IMR-90 (cell line): Measurements from ENCODE around the gene SMTN. TPM values are rescaled to one million over a fixed set of nuclear protein-coding genes. Genes with fewer than 3 reads are reported as not detected.

Source experiments
- ATAC-seq: fragments of 200-7000 bp; cut with Tn5 transposase; 2 replicates; pipeline ENCODE4 v1.9.1; 2020; ENCODE audit warnings: low read depth, mild to moderate bottlenecking, moderate library complexity
- BruUV-seq: library from RNA; stranded (reverse); fragments of 400-500 nt; replicated peaks from 2 replicates; lab custom pipeline; 2021; lab: Mats Ljungman, UMichigan
- CTCF ChIA-PET: fragments of 300-600 bp; formaldehyde crosslinking; extraction: SDS; loops from one replicate; lab custom pipeline; 2021; ENCODE audit warnings: antibody characterized with exemption; lab: Yijun Ruan, JAX
- POLR2A ChIA-PET: fragments of 300-600 bp; sonication (Branson Sonifier 250); formaldehyde crosslinking; loops from one replicate; lab custom pipeline; 2022; ENCODE audit warnings: antibody characterized with exemption; ENCODE audit not compliant: unreplicated experiment; lab: Charles Lee
- DNase-seq: peaks from one replicate; pipeline ENCODE4 v3.0.0; 2013
- H2AFZ ChIP-seq: replicated peaks from 2 replicates; pipeline ENCODE3; 2013; ENCODE audit warnings: low read length, mild to moderate bottlenecking; ENCODE audit not compliant: poor library complexity
- H2AK5ac ChIP-seq: 2 replicates; pipeline ENCODE4 v1.6.1; 2013; ENCODE audit warnings: low read depth, low read length, inconsistent platforms
- H2AK9ac ChIP-seq: replicated peaks from 2 replicates; pipeline ENCODE3; 2013; ENCODE audit warnings: mild to moderate bottlenecking, low read depth, low read length, moderate library complexity; ENCODE audit not compliant: poor library complexity
- H2BK120ac ChIP-seq: 2 replicates; pipeline ENCODE4 v1.6.1; 2013; ENCODE audit warnings: low read depth, low read length, inconsistent platforms
- H2BK15ac ChIP-seq: 3 replicates; pipeline ENCODE4 v1.6.1; 2013; ENCODE audit warnings: low read depth, low read length, inconsistent platforms
- H2BK20ac ChIP-seq: 2 replicates; pipeline ENCODE4 v1.6.1; 2013; ENCODE audit warnings: low read depth, mild to moderate bottlenecking, inconsistent platforms, low read length, moderate library complexity
- H2BK5ac ChIP-seq: 2 replicates; pipeline ENCODE4 v1.6.1; 2013; ENCODE audit warnings: mild to moderate bottlenecking, low read depth, low read length, inconsistent platforms; ENCODE audit not compliant: poor library complexity, severe bottlenecking
- H3K14ac ChIP-seq: replicated peaks from 2 replicates; pipeline ENCODE4 v1.6.1; 2013; ENCODE audit warnings: low read depth, low read length, inconsistent platforms
- H3K18ac ChIP-seq: 2 replicates; pipeline ENCODE4 v1.6.1; 2013; ENCODE audit warnings: low read depth, low read length, control low read depth
- H3K23ac ChIP-seq: 2 replicates; pipeline ENCODE4 v1.6.1; 2013; ENCODE audit warnings: low read depth, low read length, inconsistent platforms
- H3K27ac ChIP-seq: 2 replicates; pipeline ENCODE4 v1.5.1; 2013; ENCODE audit warnings: mild to moderate bottlenecking, control low read depth, low read length; ENCODE audit not compliant: insufficient read depth
- H3K27me3 ChIP-seq: 2 replicates; pipeline ENCODE4 v1.6.1; 2013; ENCODE audit warnings: low read length; ENCODE audit not compliant: control insufficient read depth, insufficient read depth
- H3K36me3 ChIP-seq: 2 replicates; pipeline ENCODE4 v1.6.1; 2013; ENCODE audit warnings: low read length, mixed read lengths; ENCODE audit not compliant: control insufficient read depth, insufficient read depth
- H3K4ac ChIP-seq: 2 replicates; pipeline ENCODE4 v1.6.1; 2013; ENCODE audit warnings: low read depth, low read length, inconsistent platforms
- H3K4me1 ChIP-seq: 2 replicates; pipeline ENCODE4 v1.6.1; 2013; ENCODE audit warnings: low read length, mixed read lengths; ENCODE audit not compliant: control insufficient read depth, insufficient read depth
- H3K4me2 ChIP-seq: 2 replicates; pipeline ENCODE4 v1.6.1; 2013; ENCODE audit warnings: low read depth, mild to moderate bottlenecking, control low read depth, low read length, moderate library complexity
- H3K4me3 ChIP-seq: 2 replicates; pipeline ENCODE4 v1.5.1; 2013; ENCODE audit warnings: low read depth, mild to moderate bottlenecking, control low read depth, low read length, moderate library complexity; ENCODE audit not compliant: insufficient read depth
- H3K56ac ChIP-seq: 2 replicates; pipeline ENCODE4 v1.6.1; 2013; ENCODE audit warnings: low read length, inconsistent platforms; ENCODE audit not compliant: insufficient read depth; ENCODE audit errors: extremely low read depth
- H3K79me1 ChIP-seq, 2 experiments: 2 replicates each; pipeline ENCODE4 v1.6.1; 2013; ENCODE audit warnings: low read length in 2 of 2, inconsistent platforms in 1 of 2, low read depth in 1 of 2
- H3K9ac ChIP-seq: 2 replicates; pipeline ENCODE4 v1.6.1; 2013; ENCODE audit warnings: low read depth, low read length, control low read depth
- H3K9me1 ChIP-seq: 2 replicates; pipeline ENCODE4 v1.6.1; 2013; ENCODE audit warnings: low read length, inconsistent platforms; ENCODE audit not compliant: insufficient read depth
- H3K9me3 ChIP-seq: 2 replicates; pipeline ENCODE4 v1.6.1; 2013; ENCODE audit warnings: low read length; ENCODE audit not compliant: control insufficient read depth, insufficient read depth
- H4K20me1 ChIP-seq: 2 replicates; pipeline ENCODE4 v1.6.1; 2013; ENCODE audit warnings: low read length, inconsistent platforms; ENCODE audit not compliant: insufficient read depth
- H4K5ac ChIP-seq: 2 replicates; pipeline ENCODE4 v1.6.1; 2013; ENCODE audit warnings: mild to moderate bottlenecking, low read depth, low read length, control low read depth
- H4K8ac ChIP-seq, 2 experiments: 2 replicates each; pipeline ENCODE4 v1.6.1; 2013; ENCODE audit warnings: low read depth in 2 of 2, low read length in 2 of 2, control low read depth in 1 of 2, inconsistent platforms in 1 of 2
- H4K91ac ChIP-seq: 2 replicates; pipeline ENCODE4 v1.6.1; 2013; ENCODE audit warnings: low read depth, low read length, inconsistent platforms; ENCODE audit not compliant: insufficient read depth
- BHLHE40 ChIP-seq: fragments of 150-350 bp; IDR thresholded peaks from 2 replicates; pipeline ENCODE4 v1.6.1; 2016; ENCODE audit warnings: mild to moderate bottlenecking, low read depth, low read length
- CEBPB ChIP-seq: IDR thresholded peaks from 2 replicates; pipeline ENCODE4 v1.6.1; 2012; ENCODE audit warnings: low read depth, low read length, improper control_type of control experiment
- CHD1 ChIP-seq: IDR thresholded peaks from 2 replicates; pipeline ENCODE4 v1.6.1; 2012; ENCODE audit warnings: low read depth, low read length, improper control_type of control experiment
- CTCF ChIP-seq: conservative IDR thresholded peaks from 2 replicates; pipeline ENCODE4 v1.5.1; 2012; ENCODE audit warnings: mild to moderate bottlenecking, low read depth, low read length, improper control_type of control experiment
- FOS ChIP-seq: fragments of 150-350 bp; IDR thresholded peaks from 2 replicates; pipeline ENCODE4 v1.6.1; 2016; ENCODE audit warnings: low read depth, low read length
- MAFK ChIP-seq: IDR thresholded peaks from 2 replicates; pipeline ENCODE4 v1.6.1; 2012; ENCODE audit warnings: low read depth, low read length, improper control_type of control experiment
- MAZ ChIP-seq: IDR thresholded peaks from 2 replicates; pipeline ENCODE4 v1.6.1; 2012; ENCODE audit warnings: low read depth, mild to moderate bottlenecking, low read length, improper control_type of control experiment, moderate library complexity, borderline replicate concordance
- MXI1 ChIP-seq: IDR thresholded peaks from 2 replicates; pipeline ENCODE4 v1.6.1; 2012; ENCODE audit warnings: low read depth, mild to moderate bottlenecking, low read length, moderate library complexity, borderline replicate concordance
- NFE2L2 ChIP-seq: fragments of 150-350 bp; IDR thresholded peaks from 2 replicates; pipeline ENCODE4 v1.6.1; 2016; ENCODE audit warnings: low read depth, mild to moderate bottlenecking, low read length
- POLR2A ChIP-seq: IDR thresholded peaks from 2 replicates; pipeline ENCODE4 v1.6.1; 2012; ENCODE audit warnings: mild to moderate bottlenecking, low read depth, low read length
- RCOR1 ChIP-seq: IDR thresholded peaks from 2 replicates; pipeline ENCODE4 v1.6.1; 2012; ENCODE audit warnings: mild to moderate bottlenecking, low read length, improper control_type of control experiment; ENCODE audit not compliant: insufficient replicate concordance
- RFX5 ChIP-seq: IDR thresholded peaks from 2 replicates; pipeline ENCODE4 v1.8.0; 2012; ENCODE audit warnings: low read depth, mild to moderate bottlenecking, low read length, moderate library complexity
- SMC3 ChIP-seq: fragments of 150-350 bp; IDR thresholded peaks from 2 replicates; pipeline ENCODE4 v1.6.1; 2016; ENCODE audit warnings: low read depth, mild to moderate bottlenecking, antibody characterized with exemption, low read length, moderate library complexity
- WGBS, 2 experiments: methylation state at CpG; one replicate each; pipeline versions ENCODE4 v1.1.5 to v1.1.7; 2013; ENCODE audit warnings: missing lambda C conversion rate in 2 of 2; ENCODE audit not compliant: insufficient read length in 1 of 2; ENCODE audit errors: extremely low coverage in 2 of 2; 5-methylcytosine and 5-hydroxymethylcytosine counted together
- dilution Hi-C: fragments of 300-500 bp; cut with HindIII; formaldehyde crosslinking; loops from one replicate; pipeline ENCODE4 v1.14.3; 2018; ENCODE audit warnings: low sequenced_read_pairs; ENCODE audit not compliant: unreplicated experiment
- in situ Hi-C: fragments of 300-500 bp; cut with MboI; formaldehyde crosslinking; loops from 3 replicates; pipeline ENCODE4 v1.14.3; 2019; ENCODE audit warnings: low sequenced_read_pairs, inconsistent platforms, mixed read lengths
- intact Hi-C: fragments of 100-400 bp; cut with micrococcal nuclease; formaldehyde crosslinking; loops from 2 replicates; pipeline ENCODE4 v1.10.0; 2022
- polyA plus RNA-seq, 3 experiments: library from polyadenylated mRNA; depleted of rRNA; stranded (reverse); fragments of >200 nt; gene quantifications; 2 replicates each; pipeline ENCODE4 v1.2.3, GENCODE V29; 2012; ENCODE audit warnings: low replicate concordance in 1 of 3
- total RNA-seq: library from RNA; depleted of rRNA; stranded (reverse); fragments of >200 nt; gene quantifications from 2 replicates; pipeline ENCODE4 v1.2.3, GENCODE V29; 2012
- TF ChIP-seq, protein P1 (sequence below): fragments of 150-350 bp; IDR thresholded peaks from 2 replicates; pipeline ENCODE4 v1.6.1; 2017; ENCODE audit warnings: mild to moderate bottlenecking, antibody characterized with exemption, low read length, low read depth
- TF ChIP-seq, protein P2 (sequence below): fragments of 150-350 bp; IDR thresholded peaks from 2 replicates; pipeline ENCODE4 v1.6.1; 2016; ENCODE audit warnings: low read depth, mild to moderate bottlenecking, low read length, moderate library complexity, borderline replicate concordance

Gene SMTN
- total and polyA plus RNA-seq, 2 of the 4 experiments (the other 2 are of a cell fraction) = 53.6 to 63.7 TPM

- no peak overlapping the region for H2AFZ ChIP-seq
- 0 out of 2 replicates have a peak overlapping the region, but pooled peaks have one; percentile 0 for H2BK120ac ChIP-seq
- no peak overlapping the region for H3K23ac ChIP-seq
- H3K4me1 ChIP-seq = peaks cover 18% of the 10 kb centered on the region
- CTCF ChIA-PET = no interaction called here
- no peak overlapping the region for H3K27ac ChIP-seq
- no peak overlapping the region for H2BK20ac ChIP-seq
- H4K91ac ChIP-seq = no peak overlapping the region
- H3K14ac ChIP-seq = no peak overlapping the region
- no peak overlapping the region for H2BK15ac ChIP-seq
- no peaks in the 10 kb centered on the region for H3K36me3 ChIP-seq
- DNase-seq (no peak), ATAC-seq (no peak)
- H3K27me3 ChIP-seq = no peaks in the 10 kb centered on the region
- no peak overlapping the region for H3K4ac ChIP-seq
- TF ChIP-seq CEBPB (no peak), SMC3 (no peak), MAFK (no peak), MAZ (no peak), CTCF (no peak), RCOR1 (no peak), BHLHE40 (no peak), FOS (no peak), RFX5 (no peak), NFE2L2 (no peak), POLR2A (no peak), CHD1 (no peak), MXI1 (no peak)
- TF ChIP-seq, protein P1, sequence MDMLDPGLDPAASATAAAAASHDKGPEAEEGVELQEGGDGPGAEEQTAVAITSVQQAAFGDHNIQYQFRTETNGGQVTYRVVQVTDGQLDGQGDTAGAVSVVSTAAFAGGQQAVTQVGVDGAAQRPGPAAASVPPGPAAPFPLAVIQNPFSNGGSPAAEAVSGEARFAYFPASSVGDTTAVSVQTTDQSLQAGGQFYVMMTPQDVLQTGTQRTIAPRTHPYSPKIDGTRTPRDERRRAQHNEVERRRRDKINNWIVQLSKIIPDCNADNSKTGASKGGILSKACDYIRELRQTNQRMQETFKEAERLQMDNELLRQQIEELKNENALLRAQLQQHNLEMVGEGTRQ = no peak
- TF ChIP-seq, protein P2, sequence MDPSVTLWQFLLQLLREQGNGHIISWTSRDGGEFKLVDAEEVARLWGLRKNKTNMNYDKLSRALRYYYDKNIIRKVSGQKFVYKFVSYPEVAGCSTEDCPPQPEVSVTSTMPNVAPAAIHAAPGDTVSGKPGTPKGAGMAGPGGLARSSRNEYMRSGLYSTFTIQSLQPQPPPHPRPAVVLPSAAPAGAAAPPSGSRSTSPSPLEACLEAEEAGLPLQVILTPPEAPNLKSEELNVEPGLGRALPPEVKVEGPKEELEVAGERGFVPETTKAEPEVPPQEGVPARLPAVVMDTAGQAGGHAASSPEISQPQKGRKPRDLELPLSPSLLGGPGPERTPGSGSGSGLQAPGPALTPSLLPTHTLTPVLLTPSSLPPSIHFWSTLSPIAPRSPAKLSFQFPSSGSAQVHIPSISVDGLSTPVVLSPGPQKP = no peak
- no peak overlapping the region for H2AK5ac ChIP-seq
- dilution Hi-C loops (no loop called here), in situ Hi-C loops (no loop called here), intact Hi-C loops (no loop called here)
- H3K79me1 ChIP-seq = 0 out of 4 replicates have a peak, but pooled peaks cover 0 to 10% of the 10 kb centered on the region in 2 experiments
- no peak overlapping the region for H3K18ac ChIP-seq
- H3K9me3 ChIP-seq = no peaks in the 10 kb centered on the region
- H4K20me1 ChIP-seq = no peaks in the 10 kb centered on the region
- no peak overlapping the region for H4K8ac ChIP-seq
- H3K4me2 ChIP-seq = no peak overlapping the region
- no peak overlapping the region for H3K56ac ChIP-seq
- H3K9me1 ChIP-seq = peaks cover 15% of the 10 kb centered on the region
- no peak overlapping the region for H2AK9ac ChIP-seq
- POLR2A ChIA-PET = no interaction called here
- no TSS peak for BruUV-seq
- H3K4me3 ChIP-seq = no peak overlapping the region
- no CpG with 5 or more reads among the region's 2 CpGs for WGBS, 2 experiments
- no peak overlapping the region for H4K5ac ChIP-seq
- H2BK5ac ChIP-seq = no peak overlapping the region
- H3K9ac ChIP-seq = no peak overlapping the region
Measured at GRCh38 chr22:31151872-31152271, 70.8 kb downstream of the SMTN start.
